ENCODE measurements around the gene VDAC1.

DNA sequence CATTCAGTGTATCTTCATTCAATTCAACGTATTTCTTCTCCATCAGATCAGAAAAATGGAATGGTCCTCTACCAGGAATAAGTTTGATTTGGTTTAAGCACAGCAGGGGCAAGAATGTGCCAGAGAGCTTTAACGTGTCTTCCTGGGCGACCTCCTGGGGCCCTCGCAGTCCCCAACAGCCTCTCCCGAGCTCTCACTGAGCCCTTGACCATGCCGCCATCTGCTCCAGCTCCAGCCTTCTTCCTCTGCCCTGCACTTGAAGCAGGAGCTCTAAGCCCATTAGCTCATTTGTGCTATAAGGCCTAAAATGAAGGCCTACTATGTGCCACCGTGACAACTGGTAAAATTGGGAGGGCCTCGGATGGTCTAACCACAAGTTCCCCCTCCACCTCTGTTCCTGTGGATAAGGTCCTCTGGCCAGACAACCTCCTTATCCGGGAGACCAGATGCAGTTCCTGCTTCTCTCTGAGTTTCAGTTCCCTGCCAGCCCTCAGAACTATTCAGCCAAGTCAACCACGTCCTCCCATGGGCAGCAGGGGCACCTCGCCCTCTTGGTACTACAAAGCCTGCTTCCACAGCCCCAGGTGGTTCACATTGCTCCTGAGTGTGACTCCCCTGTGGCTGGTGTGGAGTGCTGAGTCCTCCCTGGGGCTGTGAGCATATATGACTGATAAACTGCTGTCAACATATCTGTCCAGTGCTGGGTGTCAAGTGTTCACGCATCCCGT lies 72.2 kb downstream of the VDAC1 start:
- TF ChIP-seq POLR2A (IDR thresholded peaks at IDR 0.05; ENCODE audit: low read length) (peak; percentile 58), GATA1 (IDR thresholded peaks at IDR 0.05; ENCODE audit: low read depth, low read length) (peak; percentile 77)
